ENCODE measurements around the gene SYNE3. TPM values are rescaled to one million over a fixed set of nuclear protein-coding genes. Genes with fewer than 3 reads are reported as not detected.

Gene SYNE3
- total and polyA plus RNA-seq, 10 of the 15 experiments (the other 5 are each of a cell fraction or from before 2014, with no cell fraction given) = 1.4 to 44.1 (median 13.4) TPM

GRCh38 chr14:95495538-95496025 lies 20.9 kb downstream of the SYNE3 start (continued):
- TF ChIP-seq ELK1 (IDR thresholded peaks at IDR 0.05; ENCODE audit: low read depth, low read length) = no peak
- no peak for TF ChIP-seq SUPT20H (IDR thresholded peaks at IDR 0.05; ENCODE audit: borderline replicate concordance, control insufficient read depth, low read depth, low read length)
- no peak for TF ChIP-seq SUZ12 (IDR thresholded peaks at IDR 0.05; ENCODE audit: unreplicated experiment)
- TF ChIP-seq SMAD5 (IDR thresholded peaks at IDR 0.05; ENCODE audit: low read depth) = no peak
- TF ChIP-seq NRF1 (conservative IDR thresholded peaks at IDR 0.05; ENCODE audit: low read depth, low read length) = no peak
- TF ChIP-seq ZNF622 (IDR thresholded peaks at IDR 0.05) = no peak
- TF ChIP-seq RBBP5 (conservative IDR thresholded peaks at IDR 0.05) = no peak
- no peak for TF ChIP-seq USF1 (IDR thresholded peaks at IDR 0.05; ENCODE audit: borderline replicate concordance, extremely low read length, insufficient read depth, low read depth, low read length)
- TF ChIP-seq E4F1 (IDR thresholded peaks at IDR 0.05; ENCODE audit: borderline replicate concordance, partially characterized antibody) = no peak
- TF ChIP-seq RFX5 (IDR thresholded peaks at IDR 0.05; ENCODE audit: low read depth, low read length) = no peak
- no peak for TF ChIP-seq IRF3 (IDR thresholded peaks at IDR 0.05)
- peak; percentile 94 for TF ChIP-seq TCF12 (IDR thresholded peaks at IDR 0.05; ENCODE audit: low read depth, low read length)
- peak; percentile 67; the same call in 1 of the 2 replicates for TF ChIP-seq CHD2 (IDR thresholded peaks at IDR 0.05; ENCODE audit: borderline replicate concordance, low read depth, low read length)
- TF ChIP-seq MXI1 (IDR thresholded peaks at IDR 0.05; ENCODE audit: low read depth, low read length) = peak; percentile 70
- peak; percentile 79 for TF ChIP-seq RUNX3 (IDR thresholded peaks at IDR 0.05; ENCODE audit: low read length)
- no peak for TF ChIP-seq POLR2AphosphoS2 (IDR thresholded peaks at IDR 0.05; ENCODE audit: low read depth, low read length)
- no peak for TF ChIP-seq RAD51 (IDR thresholded peaks at IDR 0.05)
- TF ChIP-seq SRF (IDR thresholded peaks at IDR 0.05; ENCODE audit: low read depth in 2 of 2, low read length in 2 of 2) = peak in 1 of 2 experiments; percentile 73; a peak in 2 of 4 replicates
- TF ChIP-seq NR2F1 (conservative IDR thresholded peaks at IDR 0.05) = peak; percentile 78
- TF ChIP-seq PML (IDR thresholded peaks at IDR 0.05; ENCODE audit: low read length) = no peak; the same call in 1 of the 2 replicates
- TF ChIP-seq KAT2A (conservative IDR thresholded peaks at IDR 0.05; ENCODE audit: control insufficient read depth, low read depth, low read length) = no peak
- TF ChIP-seq NBN (IDR thresholded peaks at IDR 0.05) = peak; percentile 97
- peak; percentile 96 for TF ChIP-seq JUNB (IDR thresholded peaks at IDR 0.05)
- TF ChIP-seq ZSCAN29 (IDR thresholded peaks at IDR 0.05) = no peak
- no peak for TF ChIP-seq NFYB (IDR thresholded peaks at IDR 0.05; ENCODE audit: insufficient read depth, low read depth, low read length)
- no peak for TF ChIP-seq E2F4 (IDR thresholded peaks at IDR 0.05; ENCODE audit: low read depth, low read length)
- 0 out of 2 replicates have a peak, but pooled peaks have one; percentile 35 for TF ChIP-seq CHD1 (IDR thresholded peaks at IDR 0.05; ENCODE audit: low read depth, low read length)

Measured in GM12878 (cell line).